Tibial nerve (tissue), 4 donors: Measurements from ENCODE around the gene FKBP3. TPM values are rescaled to one million over a fixed set of nuclear protein-coding genes. Genes with fewer than 3 reads are reported as not detected.
"Not testable (repeated sequence)": the region's sequence is repeated elsewhere in the genome, so short reads cannot be mapped to it uniquely, and the experiment has no call there.

Experiments used
- DNase-seq, 2 donors: peaks; one replicate each; pipeline ENCODE4 v3.0.0-alpha.2; 2019; ENCODE audit warnings: low spot score in 2 of 2
- H3K27ac ChIP-seq, 4 donors: fragments of 200-600 bp; sonication (generic) in 3 of 4; one replicate each; pipeline ENCODE4 v1.5.1; 2017 to 2019; ENCODE audit warnings: mild to moderate bottlenecking in 1 of 4
- H3K27me3 ChIP-seq, 2 donors: fragments of 200-600 bp; sonication (generic) in 1 of 2; one replicate each; pipeline versions ENCODE4 v1.5.1 to v1.6.0; 2017 to 2019
- H3K36me3 ChIP-seq, 3 donors: fragments of 200-600 bp; sonication (generic); one replicate each; pipeline ENCODE4 v1.5.1; 2018 to 2019
- H3K4me1 ChIP-seq, 4 donors: fragments of 200-600 bp; sonication (generic) in 3 of 4; one replicate each; pipeline ENCODE4 v1.5.1; 2017 to 2019
- H3K4me3 ChIP-seq, 4 donors: fragments of 200-600 bp; sonication (generic) in 3 of 4; one replicate each; pipeline ENCODE4 v1.5.1; 2017 to 2019; ENCODE audit warnings: mild to moderate bottlenecking in 1 of 4, moderate library complexity in 1 of 4
- H3K9me3 ChIP-seq, 4 donors: fragments of 200-600 bp; sonication (generic) in 3 of 4; one replicate each; pipeline ENCODE4 v1.5.1; 2017 to 2019
- CTCF ChIP-seq, 5 experiments: fragments of 200-600 bp in 3 of 5; fragments of 450-650 bp in 2 of 5; sonication (generic) in 3 of 5; IDR thresholded peaks; one replicate each; pipeline ENCODE4 v1.5.1; 2016 to 2019; ENCODE audit warnings: antibody characterized with exemption in 5 of 5, mild to moderate bottlenecking in 3 of 5, moderate library complexity in 2 of 5
- EP300 ChIP-seq, 2 donors: sonication (generic); formaldehyde crosslinking; IDR thresholded peaks; one replicate each; pipeline ENCODE4 v1.6.1; 2017; ENCODE audit warnings: antibody characterized with exemption in 2 of 2, mild to moderate bottlenecking in 1 of 2
- POLR2A ChIP-seq, 2 donors: fragments of 450-650 bp; IDR thresholded peaks; one replicate each; pipeline ENCODE4 v1.6.1; 2017; ENCODE audit warnings: antibody characterized with exemption in 2 of 2, mild to moderate bottlenecking in 2 of 2, moderate library complexity in 2 of 2
- WGBS, 2 donors: methylation state at CpG; one replicate each; pipeline ENCODE4 v1.1.5; 2018; 5-methylcytosine and 5-hydroxymethylcytosine counted together
- total RNA-seq, 4 donors: library from RNA; depleted of rRNA; stranded (reverse); fragments of >200 nt; gene quantifications; one replicate each; pipeline ENCODE4 v1.1.0, GENCODE V29; 2016

Gene FKBP3
- total RNA-seq, 4 donors from 2014 or later = 19.6 to 45.7 (median 32.7) TPM

DNA sequence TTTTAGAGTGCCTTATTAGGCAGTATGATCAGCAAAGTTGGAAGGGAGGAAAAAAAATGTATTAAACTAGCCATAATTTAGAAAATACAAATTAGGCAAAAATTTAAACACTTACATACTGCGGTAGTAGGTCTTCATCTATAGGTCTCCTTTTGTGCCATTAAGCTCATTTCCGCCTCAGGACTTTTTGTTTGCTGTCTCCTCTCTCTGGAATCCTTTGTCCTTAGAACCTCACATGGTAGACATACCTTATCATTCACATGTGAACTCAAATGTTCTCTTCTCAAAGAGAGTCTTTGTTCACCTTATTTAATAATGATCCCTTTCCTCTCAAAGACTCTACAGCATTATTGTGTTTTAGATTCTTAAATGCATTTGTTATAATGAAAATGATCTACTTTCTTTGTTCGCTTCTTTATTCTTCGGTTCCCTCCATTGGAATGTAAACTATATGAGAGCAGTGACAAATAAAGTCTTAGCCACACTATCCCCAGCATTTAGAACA, 16.2 kb upstream of the FKBP3 start:
- H3K4me3 ChIP-seq = no peak overlapping the region
- H3K4me1 ChIP-seq = no peaks in the 10 kb centered on the region
- H3K27me3 ChIP-seq = no peaks in the 10 kb centered on the region
- no peak for DNase-seq
- no peaks in the 10 kb centered on the region for H3K9me3 ChIP-seq
- no peak overlapping the region for H3K27ac ChIP-seq
- peaks cover 0 to under 1% (median 0%) of the 10 kb centered on the region in 3 donors for H3K36me3 ChIP-seq
- no peak for TF ChIP-seq POLR2A (IDR thresholded peaks at IDR 0.05)
- TF ChIP-seq EP300 (IDR thresholded peaks at IDR 0.05) = no peak
- no peak for TF ChIP-seq CTCF (IDR thresholded peaks at IDR 0.05)
- 91 to 92% methylated on average over 4 of the region's 4 CpGs for WGBS, 2 donors

DNA sequence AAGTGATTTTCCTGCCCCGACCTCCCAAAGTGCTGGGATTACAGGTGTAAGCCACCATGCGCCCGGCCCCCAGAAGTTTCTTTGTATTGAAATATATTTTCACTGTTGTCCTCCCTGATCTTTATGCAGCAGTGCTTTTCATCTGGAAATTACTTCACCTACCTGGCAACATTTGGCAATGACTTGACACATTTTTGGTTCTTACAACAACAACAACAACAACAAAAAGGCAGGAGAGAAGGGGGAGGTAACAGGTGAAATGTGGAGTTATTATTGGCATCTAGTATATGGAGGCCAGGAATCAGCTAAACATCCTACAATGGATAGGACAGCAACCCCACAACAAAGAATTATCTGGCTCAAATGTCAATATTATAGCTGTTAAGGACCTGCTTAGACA, 15.3 kb upstream of the FKBP3 start:
- WGBS, 2 donors = 94 to 100% methylated on average over 3 of the region's 3 CpGs
- peaks cover 0 to 8% (median 0%) of the 10 kb centered on the region in 3 donors for H3K36me3 ChIP-seq
- no peak for DNase-seq
- H3K4me3 ChIP-seq = no peak overlapping the region
- no peaks in the 10 kb centered on the region for H3K27me3 ChIP-seq
- no peak overlapping the region for H3K27ac ChIP-seq
- H3K4me1 ChIP-seq = no peaks in the 10 kb centered on the region
- TF ChIP-seq CTCF (IDR thresholded peaks at IDR 0.05) (no peak), EP300 (IDR thresholded peaks at IDR 0.05) (no peak), POLR2A (IDR thresholded peaks at IDR 0.05) (no peak)
- no peaks in the 10 kb centered on the region for H3K9me3 ChIP-seq

GRCh38 chr14:45145214-45145613, 10.9 kb upstream of the FKBP3 start:
- TF ChIP-seq POLR2A (IDR thresholded peaks at IDR 0.05) = no peak
- no peak for TF ChIP-seq EP300 (IDR thresholded peaks at IDR 0.05)
- no peak for TF ChIP-seq CTCF (IDR thresholded peaks at IDR 0.05)
- Histone ChIP-seq H3K36me3 (peaks cover 0 to 11% (median 0%) of the 10 kb centered on the region in 3 donors), H3K9me3 (no peaks in the 10 kb centered on the region), H3K4me1 (no peaks in the 10 kb centered on the region), H3K27me3 (no peaks in the 10 kb centered on the region), H3K27ac (no peak overlapping the region), H3K4me3 (no peak overlapping the region)
- no peak for DNase-seq
- 94 to 96% methylated on average over 3 of the region's 3 CpGs for WGBS, 2 donors

GRCh38 chr14:45144658-45145057, 10.4 kb upstream of the FKBP3 start:
- Histone ChIP-seq H3K4me3 (no peak overlapping the region), H3K4me1 (no peaks in the 10 kb centered on the region), H3K27me3 (no peaks in the 10 kb centered on the region), H3K36me3 (peaks cover 0 to 11% (median 0%) of the 10 kb centered on the region in 3 donors), H3K9me3 (no peaks in the 10 kb centered on the region), H3K27ac (no peak overlapping the region)
- no peak for DNase-seq
- TF ChIP-seq EP300 (IDR thresholded peaks at IDR 0.05) (no peak), CTCF (IDR thresholded peaks at IDR 0.05) (no peak), POLR2A (IDR thresholded peaks at IDR 0.05) (no peak)

DNA sequence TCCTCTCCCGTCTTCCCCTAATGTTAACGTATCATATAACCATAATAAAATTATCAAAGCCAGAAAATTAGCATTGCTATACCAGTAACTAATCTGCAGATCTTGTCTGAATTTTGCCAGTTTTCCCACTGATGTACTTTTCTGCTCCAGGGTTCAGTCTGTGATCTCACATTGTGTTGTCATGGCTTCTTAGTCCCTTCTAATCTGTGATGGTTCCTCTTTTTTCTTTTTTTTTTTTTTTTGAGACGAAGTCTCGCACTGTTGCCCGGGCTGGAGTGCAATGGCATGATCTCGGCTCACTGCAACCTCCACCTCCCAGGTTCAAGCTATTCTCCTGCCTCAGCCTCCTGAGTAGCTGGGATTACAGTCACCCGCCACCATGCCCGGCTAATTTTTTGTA, 7.8 kb upstream of the FKBP3 start:
- H3K9me3 ChIP-seq, H3K27ac ChIP-seq: not testable (repeated sequence)

More for the DNA sequence above, 7.8 kb upstream of the FKBP3 start:
- Histone ChIP-seq H3K4me1 (peaks cover 0 to 19% (median 6%) of the 10 kb centered on the region in 4 donors), H3K36me3 (peaks cover 0 to 11% (median 0%) of the 10 kb centered on the region in 3 donors)
- 89 to 95% methylated on average over 8 of the region's 8 CpGs for WGBS, 2 donors
- H3K4me3 ChIP-seq, DNase-seq, H3K27me3 ChIP-seq: not testable (repeated sequence)
